Tongue (tissue), 2 donors: Measurements from ENCODE around the gene ATP5MG. TPM values are rescaled to one million over a fixed set of nuclear protein-coding genes. Genes with fewer than 3 reads are reported as not detected.
"Not testable (repeated sequence)": the region's sequence is repeated elsewhere in the genome, so short reads cannot be mapped to it uniquely, and the experiment has no call there.

ENCODE experiments used
- DNase-seq: peaks from one replicate; pipeline ENCODE4 v3.0.0-alpha.2; 2015
- total RNA-seq: library from RNA; depleted of rRNA; stranded (reverse); fragments of >200 nt; gene quantifications from one replicate; pipeline ENCODE4 v1.2.3, GENCODE V29; 2014

ATP5MG gene, protein sequence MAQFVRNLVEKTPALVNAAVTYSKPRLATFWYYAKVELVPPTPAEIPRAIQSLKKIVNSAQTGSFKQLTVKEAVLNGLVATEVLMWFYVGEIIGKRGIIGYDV
- total RNA-seq: 77.5 TPM

DNA sequence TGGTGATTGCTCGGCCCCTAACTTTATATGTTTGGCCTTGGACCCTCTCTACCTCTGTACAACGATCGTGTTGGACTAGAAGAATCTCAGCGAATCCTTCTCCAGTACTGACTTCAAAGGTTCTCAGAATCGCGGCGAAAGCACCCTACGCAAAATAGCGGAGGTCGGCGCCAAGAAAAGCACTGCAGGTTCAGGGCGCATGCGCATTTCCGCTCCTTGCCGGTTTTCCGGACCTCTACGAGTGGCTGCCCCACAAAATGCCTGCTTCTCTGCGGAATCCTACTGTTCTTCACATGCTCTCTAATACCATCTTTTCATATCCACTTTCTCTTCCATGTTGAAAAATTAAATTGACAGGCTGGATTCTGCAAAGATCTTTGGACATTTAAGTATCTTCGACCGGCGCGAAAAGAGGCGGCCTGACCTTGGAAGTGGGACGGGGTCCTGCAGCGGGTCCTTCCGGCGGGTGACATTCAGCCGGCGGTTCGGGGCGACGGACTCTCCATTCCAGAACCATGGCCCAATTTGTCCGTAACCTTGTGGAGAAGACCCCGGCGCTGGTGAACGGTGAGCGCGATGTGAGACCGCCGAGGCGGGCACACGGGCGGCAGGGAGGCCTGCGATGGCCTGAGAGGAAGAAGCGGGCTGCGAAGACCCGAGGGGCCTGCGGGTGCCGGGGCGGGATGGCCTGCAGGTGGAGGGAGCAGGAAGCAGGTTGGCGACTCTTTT is at the start of gene ATP5MG:
ATP5MG (plus strand) TSS at position 456 of the 729 bp plus-strand sequence; CDS start at position 516, 60 bp downstream.
- DNase-seq: peak; percentile 97

DNA sequence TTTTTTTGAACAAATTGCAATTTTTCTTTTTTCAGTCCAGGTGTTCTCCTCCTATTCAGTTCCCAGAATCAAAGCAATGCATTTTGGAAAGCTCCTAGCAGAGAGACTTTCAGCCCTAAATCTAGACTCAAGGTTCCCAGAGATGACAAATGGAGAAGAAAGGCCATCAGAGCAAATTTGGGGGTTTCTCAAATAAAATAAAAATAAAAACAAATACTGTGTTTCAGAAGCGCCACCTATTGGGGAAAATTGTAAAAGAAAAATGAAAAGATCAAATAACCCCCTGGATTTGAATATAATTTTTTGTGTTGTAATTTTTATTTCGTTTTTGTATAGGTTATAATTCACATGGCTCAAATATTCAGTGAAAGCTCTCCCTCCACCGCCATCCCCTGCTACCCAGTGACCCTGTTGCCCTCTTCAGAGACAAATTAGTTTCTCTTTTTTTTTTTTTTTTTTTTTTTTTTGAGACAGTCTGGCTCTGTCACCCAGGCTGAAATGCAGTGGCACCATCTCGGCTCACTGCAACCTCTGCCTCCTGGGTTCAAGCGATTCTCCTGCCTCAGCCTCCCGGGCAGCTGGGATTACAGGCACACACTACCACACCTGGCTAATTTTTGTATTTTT is 48.2 kb upstream of the ATP5MG start:
- peak; percentile 61 for DNase-seq

DNA sequence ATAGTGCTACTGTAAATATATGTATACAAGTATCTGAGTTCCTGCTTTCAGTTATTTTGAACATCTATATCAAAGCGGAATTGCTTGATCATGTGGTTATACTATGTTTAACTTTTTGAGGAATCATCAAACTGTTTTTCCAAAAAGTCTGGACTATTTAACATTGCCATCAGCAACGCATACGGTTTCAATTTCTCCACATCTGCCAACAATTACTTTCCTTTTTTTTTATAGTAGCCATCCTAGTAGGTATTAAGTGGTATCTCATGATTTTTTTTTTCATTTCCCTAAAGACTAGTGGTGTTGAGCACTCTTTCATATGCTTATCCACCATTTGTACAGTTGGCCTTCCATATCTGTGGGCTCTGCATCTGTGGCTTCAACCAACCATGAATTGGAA is 43.3 kb upstream of the ATP5MG start:
- no peak for DNase-seq

DNA sequence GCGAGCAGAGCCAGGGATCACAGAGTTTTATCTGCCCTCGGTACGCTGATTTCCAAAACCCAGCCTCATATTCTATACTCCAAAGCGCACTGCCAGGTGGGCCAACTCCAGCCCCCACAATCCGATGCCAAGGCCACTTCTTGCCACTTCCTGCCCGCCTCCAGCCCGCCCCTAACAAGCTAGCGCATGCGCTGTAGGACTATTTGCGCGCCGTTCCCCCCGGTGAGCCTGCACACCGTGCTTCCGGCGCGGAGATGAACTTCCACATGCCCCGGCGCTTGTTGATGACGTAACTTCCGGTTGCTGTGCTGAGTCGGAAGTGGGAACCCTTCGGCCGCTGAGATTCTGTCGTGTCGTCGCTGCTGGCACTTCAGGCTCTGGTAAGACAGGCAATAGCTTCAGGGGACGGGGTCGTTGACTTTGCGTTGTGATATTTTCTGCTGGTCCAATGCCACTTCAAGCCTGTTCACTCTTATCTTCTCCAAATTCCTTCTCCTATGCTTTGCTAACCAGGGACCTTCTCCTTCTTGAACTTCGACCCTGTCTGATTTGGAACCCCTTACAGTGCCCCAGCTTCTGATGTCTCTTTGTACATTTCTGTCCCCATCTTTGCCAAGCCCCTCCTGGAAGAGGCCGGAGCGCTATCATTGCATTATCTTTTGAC is 42.0 kb upstream of the ATP5MG start, which contains the start of gene UBE4A:
UBE4A (plus strand) TSS at position 306 of the 664 bp plus-strand sequence. CDS start 5,481 bp downstream, outside the sequence.
- DNase-seq: peak; percentile 98

DNA sequence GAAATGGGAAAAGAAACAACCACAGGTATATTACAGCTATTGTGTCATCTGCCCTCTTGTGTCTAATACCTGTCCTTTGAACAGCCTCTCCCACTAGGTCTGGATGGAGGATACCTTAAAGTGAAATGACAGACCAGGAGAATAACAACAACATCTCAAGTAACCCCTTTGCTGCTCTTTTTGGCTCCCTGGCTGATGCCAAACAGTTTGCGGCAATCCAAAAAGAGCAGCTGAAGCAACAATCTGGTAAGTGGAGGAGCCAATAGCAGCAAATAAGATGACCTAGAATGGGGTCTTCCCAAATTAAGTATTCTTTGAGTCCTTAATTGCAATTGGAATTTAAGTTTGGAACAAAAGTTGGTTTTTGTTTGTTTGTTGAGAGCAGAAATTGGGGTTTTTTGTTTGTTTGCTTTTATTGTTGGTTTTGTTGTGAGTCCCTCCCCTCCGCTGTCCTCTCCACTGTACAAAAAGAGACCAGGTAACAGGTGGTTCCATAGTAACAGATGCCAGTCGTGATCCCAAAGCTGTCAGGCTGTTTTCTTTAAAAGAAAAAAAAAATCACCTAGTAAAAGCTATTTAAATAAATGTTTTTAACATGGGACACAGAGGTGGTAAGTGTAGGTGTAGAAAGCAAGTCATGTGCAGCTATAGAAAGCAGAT is 36.3 kb upstream of the ATP5MG start:
- DNase-seq: no peak

DNA sequence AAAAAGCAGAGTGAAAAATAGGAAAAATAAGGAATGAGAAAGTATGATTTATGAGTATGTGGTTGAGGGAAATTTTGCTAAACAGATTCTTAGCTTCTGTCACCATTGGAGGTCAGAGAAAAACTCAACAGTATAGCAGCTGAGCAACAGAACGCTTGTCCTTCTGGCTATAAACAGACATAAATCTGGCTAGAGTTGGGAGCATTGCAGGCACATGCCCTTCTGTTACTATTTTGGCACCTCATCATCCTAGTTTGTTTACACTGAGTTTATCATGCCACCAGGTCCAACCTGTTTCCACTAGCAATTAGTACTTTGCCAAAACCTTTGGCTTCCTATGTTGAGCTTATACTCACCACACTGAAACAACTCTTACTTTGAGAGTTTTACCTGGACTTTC is 35.1 kb upstream of the ATP5MG start:
- DNase-seq: no peak

DNA sequence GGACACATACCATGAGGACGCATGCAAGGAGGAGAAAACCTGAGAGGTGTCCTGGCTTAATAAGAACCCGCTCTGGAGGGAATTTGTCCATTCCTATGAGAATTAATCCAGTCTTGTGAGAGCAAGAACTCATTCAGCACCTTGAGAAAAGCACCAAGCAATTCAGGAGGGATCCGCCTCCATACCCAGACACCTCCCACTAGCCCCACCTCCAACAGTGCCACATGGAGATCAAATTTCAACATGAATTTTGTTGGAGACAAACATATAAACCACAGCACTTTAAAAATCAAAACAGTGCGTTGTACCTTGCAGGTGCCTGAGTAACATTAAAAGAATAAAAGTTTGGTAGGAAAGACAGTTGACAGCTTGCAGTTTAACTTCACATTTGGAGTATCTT is 30.6 kb upstream of the ATP5MG start:
- no peak for DNase-seq

DNA sequence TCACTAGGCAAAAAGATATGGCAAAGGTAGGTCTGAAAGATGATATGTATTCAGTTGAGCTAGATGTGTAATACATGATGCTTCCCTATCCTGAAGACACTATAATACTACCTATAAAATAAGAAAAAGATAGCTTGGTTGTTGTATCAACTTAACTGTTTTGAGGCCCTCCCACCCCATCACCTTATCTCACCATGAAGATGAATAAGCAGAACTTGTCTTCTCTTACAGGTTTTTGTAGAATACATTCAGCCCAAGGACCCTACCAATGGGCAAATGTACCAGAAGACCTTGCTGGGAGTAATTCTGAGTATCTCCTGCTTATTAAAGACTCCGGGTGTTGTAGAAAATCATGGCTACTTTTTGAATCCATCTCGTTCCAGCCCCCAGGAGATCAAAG is 28.1 kb upstream of the ATP5MG start:
- no peak for DNase-seq

DNA sequence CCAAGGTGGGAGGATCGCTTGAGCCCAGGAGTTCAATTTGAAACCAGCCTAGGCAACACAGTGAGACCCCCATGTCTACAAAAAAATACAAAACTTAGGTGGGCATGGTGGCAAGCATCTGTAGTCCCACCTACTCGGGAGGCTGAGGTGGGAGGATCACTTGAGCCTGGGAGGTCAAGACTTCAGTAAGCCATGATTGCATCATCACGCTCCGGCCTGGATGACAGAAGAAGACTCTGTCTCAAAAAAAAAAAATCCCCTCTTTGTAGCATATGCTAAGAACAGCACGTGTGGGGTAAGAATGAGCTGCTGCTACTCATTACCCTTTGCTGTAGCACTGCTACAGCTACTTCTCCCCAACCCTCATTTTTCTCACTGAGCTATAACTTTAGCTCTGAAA is 27.5 kb upstream of the ATP5MG start:
- DNase-seq: no peak

DNA sequence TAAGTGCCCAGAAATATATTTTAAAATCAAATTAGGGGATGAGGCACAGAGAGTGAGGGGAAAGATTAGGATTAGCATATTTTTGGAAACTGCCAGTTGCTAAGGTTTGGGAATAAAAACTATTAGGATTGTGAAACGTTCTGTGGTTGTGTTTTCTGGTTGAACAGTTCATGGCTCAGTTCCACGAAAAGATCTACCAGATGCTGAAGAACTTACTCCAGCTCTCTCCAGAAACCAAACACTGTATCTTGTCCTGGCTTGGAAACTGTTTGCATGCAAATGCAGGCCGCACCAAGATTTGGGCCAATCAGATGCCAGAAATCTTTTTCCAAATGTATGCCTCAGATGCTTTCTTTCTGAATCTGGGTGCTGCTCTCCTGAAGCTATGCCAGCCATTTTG is 26.7 kb upstream of the ATP5MG start:
- no peak for DNase-seq

DNA sequence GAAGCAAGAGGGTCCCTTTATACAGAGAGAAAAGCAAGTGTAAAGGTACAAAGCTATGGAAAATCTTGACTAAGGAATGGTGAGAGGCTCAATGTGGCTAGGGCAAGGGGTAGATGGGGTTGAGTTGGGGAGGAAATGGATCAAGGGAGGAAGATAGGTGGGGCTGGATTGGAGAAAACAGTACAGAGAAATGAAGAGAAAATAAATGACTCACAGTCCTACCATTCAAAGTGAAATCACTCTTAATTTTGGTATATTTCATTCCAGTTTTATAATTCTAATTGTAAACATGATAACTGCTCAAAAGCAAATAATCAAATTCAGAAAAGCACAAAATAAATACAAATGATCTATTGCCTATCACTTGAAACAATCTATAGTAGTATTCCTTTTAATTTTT is 25.4 kb upstream of the ATP5MG start:
- DNase-seq: no peak

DNA sequence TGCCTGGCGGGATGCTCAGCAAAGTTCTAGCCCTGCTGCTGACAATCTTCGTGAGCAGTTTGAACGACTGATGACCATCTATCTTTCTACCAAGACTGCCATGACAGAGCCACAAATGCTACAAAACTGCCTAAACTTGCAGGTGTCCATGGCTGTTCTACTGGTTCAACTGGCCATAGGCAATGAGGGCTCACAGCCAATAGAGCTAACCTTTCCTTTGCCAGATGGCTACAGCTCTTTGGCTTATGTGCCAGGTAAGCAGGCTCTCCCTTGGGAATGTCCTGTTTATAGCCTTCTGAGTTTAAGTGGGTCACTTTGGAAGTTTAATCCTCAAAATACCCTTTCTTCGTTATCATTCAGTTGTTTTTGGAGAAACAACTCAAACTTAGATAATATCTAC is 21.9 kb upstream of the ATP5MG start:
- DNase-seq: no peak

DNA sequence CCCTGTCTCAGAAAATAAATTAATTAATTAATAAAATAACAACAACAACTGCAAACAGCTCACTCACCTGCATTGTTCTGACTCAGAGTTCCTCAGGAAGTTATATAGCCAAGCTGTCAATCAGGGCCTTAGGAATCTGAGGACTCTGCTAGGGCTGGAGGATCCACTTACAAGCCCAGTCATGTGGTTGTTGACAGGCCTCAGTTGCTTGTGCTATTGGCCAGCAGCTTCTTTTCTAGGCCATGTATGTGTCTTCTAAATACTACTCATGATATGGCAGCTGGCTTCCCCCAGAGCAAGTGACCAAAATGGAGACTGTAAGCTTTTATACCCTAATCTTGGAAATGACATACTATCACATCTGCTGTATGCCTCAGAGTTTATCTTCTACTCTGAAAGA is 20.8 kb upstream of the ATP5MG start:
- DNase-seq: no peak

DNA sequence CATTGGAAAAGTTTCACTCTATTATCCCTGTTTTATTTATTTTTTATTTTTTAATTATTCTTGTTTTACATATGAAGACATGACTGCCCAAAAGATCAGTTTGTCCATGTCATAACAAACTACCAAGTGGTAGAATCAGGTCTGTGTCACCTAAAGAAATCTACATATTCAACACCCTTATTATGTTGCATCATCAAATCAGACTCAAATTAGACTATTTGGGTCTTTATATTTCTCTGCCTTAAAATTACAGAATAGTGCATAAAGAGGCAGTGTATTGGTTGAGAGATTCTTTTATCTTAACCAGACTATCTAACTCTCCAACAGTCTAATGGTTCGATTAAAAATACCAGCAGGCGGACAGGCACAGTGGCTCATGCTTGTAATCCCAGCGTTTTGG is 18.5 kb upstream of the ATP5MG start:
- no peak for DNase-seq

DNA sequence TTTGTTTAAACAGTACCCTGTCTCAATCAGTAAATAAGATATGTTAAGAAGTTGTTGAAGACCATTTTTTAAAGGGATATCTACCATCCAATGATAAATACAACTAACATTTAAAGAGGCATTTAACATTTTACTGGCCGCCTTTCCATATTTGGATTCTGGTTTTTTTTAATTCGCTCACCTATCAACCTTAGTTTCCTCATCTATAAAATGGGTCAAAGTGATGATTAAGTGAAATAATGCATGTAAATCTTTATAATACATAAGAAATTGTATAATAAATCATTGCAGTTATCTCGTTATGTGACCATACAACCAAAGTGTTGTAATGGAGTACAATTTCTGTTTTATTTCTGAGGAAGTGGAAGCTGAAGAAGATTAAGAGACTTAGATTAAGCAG is 17.7 kb upstream of the ATP5MG start:
- no peak for DNase-seq

DNA sequence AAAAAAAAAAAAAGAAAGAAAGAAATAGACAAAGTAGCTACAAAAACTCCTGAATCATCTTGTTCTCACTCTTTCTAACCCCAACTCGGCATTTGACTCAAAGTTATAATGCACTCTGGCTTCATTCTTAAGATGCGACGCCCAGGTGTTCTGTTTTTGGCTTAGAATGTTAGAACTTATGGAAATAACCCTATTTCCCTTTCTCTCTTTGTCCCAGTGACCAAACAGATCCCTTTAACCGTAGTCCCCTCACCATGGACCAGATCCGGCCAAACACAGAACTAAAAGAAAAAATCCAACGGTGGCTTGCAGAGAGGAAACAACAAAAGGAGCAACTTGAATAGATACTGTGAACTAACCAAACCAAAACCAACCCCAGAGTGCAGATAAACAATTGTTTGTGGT is 5.3 kb upstream of the ATP5MG start:
- DNase-seq: no peak

DNA sequence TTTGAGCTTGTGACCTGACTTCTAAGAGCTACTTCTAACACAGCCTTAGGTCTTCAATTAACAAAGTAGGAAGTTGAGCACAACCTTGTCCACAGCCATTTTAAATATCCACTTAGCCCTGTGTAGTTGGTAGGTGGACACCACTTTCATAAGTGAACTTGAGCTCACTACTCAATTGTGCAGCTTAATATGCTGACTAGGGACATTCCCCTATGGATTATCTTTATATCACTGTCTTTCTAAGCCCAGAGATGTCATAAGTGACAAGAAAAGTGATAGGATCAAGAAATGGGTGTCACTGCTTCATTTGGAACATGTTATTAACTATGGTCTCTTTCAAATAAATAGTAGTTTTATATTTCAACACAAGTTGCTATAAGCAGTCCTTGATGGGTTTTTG is 4.0 kb upstream of the ATP5MG start:
- no peak for DNase-seq

DNA sequence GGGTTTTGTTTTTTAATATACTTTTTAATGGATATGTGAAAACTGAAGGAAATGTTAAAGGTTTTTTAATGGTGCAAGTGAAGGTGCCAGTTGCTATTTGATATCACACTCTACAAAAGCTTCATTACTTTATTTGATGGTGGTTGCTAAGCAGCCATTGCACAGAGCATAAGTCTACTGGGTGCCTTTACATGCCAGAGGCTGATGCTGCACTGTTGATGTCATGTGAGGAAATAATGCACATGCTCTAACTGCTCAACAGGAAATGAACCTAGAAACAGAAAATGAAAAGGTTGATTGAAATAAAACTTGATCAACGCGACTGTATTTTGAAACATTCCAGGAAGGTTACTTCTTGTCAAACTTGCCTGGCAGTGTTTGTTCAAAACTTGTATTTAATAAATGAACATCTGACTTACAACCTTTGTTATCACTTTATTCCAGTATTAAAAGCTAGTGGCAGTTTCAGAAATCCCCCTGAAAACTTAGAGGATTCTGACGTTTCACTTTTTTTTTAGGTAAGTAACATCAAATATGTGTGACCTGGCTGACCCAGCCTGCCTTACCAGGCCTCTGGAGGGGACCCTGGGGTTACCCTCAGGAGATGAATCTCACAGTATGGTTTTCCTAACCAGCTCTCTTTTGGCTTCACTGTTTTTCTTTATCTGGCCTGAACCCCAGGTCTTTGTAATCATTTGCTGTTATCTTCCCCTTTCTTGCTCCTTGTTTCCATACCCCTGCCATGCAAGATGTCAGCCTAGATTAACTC is 2.4 kb upstream of the ATP5MG start:
- no peak for DNase-seq

DNA sequence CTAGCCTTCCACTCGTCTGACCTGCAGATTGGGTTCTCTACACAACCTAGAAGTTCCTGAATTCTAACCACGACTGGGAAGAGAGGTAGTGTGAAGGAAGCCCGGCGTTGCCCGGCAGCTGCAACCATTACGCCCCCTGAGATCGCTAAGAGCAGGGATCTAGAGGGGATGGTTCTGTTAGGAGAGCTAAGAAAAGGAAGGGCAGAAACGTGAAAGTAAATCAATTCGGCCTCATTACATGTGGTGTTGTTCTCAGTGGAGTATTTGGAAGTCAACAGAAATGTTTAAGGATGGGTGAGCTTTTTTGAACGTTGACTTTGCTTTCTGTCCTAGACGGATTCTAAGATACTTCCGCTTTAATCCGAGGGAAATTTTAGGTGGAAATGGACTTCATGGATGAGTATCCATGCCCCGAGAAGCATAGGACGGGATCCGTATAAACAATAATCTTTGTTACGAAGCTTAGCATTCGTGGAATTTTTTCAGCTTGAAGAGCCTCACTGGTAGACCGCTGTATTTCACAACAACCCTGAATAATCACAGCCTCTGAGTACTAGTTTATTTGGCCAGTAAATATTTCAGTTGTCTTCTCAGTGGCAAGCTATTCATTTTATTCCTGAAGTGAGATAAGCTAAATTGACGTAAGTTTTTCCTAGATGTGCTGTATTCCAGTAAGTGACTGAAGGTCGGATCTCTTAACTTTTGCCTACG is 629 bp downstream of the ATP5MG start:
- no peak for DNase-seq

DNA sequence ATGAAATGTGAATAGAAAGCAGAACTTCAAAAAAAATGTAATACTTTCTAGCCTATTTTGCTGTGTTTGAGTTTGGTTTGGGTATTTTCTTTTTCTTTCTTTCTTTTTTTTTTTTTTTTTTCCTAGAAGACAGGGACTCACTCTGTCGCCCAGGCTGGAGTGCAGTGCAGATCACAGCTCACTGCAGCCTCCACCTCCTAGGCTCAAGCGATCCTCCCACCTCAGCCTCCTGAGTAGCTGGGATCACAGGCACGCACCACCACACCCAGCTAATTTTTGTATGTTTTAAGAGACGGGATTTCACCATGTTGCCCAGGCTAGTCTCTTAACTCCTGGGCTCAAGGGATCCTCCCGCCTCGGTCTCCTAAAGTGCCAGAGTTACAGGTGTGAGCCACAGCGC is 1.2 kb downstream of the ATP5MG start:
- not testable (repeated sequence) for DNase-seq

DNA sequence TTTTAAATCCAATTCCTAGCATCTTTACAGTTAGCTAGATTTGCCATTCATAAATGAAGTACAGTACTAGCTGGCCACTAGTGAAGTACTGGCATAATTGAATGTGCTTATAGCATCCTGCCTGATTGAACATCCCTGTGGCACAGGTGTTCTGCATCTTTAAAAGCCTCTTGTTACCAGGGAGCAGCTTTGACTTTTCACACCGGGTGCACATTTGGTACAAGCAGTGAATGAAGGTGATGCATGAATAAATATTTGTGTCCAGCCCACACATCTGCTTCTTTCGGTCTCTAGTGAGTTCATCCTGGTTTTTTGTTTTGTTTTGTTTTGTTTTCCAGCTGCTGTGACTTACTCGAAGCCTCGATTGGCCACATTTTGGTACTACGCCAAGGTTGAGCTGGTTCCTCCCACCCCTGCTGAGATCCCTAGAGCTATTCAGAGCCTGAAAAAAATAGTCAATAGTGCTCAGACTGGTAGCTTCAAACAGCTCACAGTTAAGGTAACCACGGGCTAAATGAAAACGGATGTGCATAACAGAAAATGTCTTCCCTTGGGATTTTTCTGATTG is 5.3 kb downstream of the ATP5MG start:
- no peak for DNase-seq
